Heart left ventricle (tissue), 16 donors: Measurements from ENCODE around the gene FHIP2A. TPM values are rescaled to one million over a fixed set of nuclear protein-coding genes. Genes with fewer than 3 reads are reported as not detected.

Experiments
- ATAC-seq, 4 donors: fragments of 200-7000 bp; cut with Tn5 transposase; one replicate each; pipeline ENCODE4 v1.9.1; 2020 to 2022; ENCODE audit warnings: moderate library complexity in 4 of 4, mild to moderate bottlenecking in 3 of 4, moderate number of reproducible peaks in 1 of 4
- DNase-seq, 5 donors: peaks; one replicate each; pipeline ENCODE4 v3.0.0-alpha.2; 2020
- H3K27ac ChIP-seq, 12 donors: fragments of 200-600 bp; sonication (generic) in 4 of 12; one replicate each; pipeline versions ENCODE4 v1.5.0 to v1.8.0; 2016 to 2022; ENCODE audit warnings: mild to moderate bottlenecking in 2 of 12
- H3K27me3 ChIP-seq, 9 donors: fragments of 200-600 bp; sonication (generic) in 2 of 9; one replicate each; pipeline versions ENCODE4 v1.5.1 to v1.8.0; 2016 to 2022; ENCODE audit warnings: mild to moderate bottlenecking in 3 of 9
- H3K36me3 ChIP-seq, 9 donors: fragments of 200-600 bp; sonication (generic) in 2 of 9; one replicate each; pipeline versions ENCODE4 v1.5.0 to v1.8.0; 2018 to 2022; ENCODE audit warnings: mild to moderate bottlenecking in 2 of 9
- H3K4me1 ChIP-seq, 12 donors: fragments of 200-600 bp; sonication (generic) in 4 of 12; one replicate each; pipeline versions ENCODE4 v1.5.0 to v1.8.0; 2016 to 2022; ENCODE audit warnings: mild to moderate bottlenecking in 3 of 12
- H3K4me3 ChIP-seq, 12 donors: fragments of 200-600 bp; sonication (generic) in 4 of 12; one replicate each; pipeline versions ENCODE4 v1.5.0 to v1.8.0; 2017 to 2022; ENCODE audit warnings: mild to moderate bottlenecking in 9 of 12, moderate library complexity in 4 of 12
- H3K9me3 ChIP-seq, 12 donors: fragments of 200-600 bp; sonication (generic) in 4 of 12; one replicate each; pipeline versions ENCODE4 v1.5.0 to v1.8.0; 2016 to 2022; ENCODE audit warnings: mild to moderate bottlenecking in 1 of 12
- CTCF ChIP-seq, 12 donors: fragments of 200-600 bp; sonication (generic) in 4 of 12; IDR thresholded peaks; one replicate each; pipeline versions ENCODE4 v1.5.0 to v1.8.0; 2018 to 2022; ENCODE audit warnings: antibody characterized with exemption in 12 of 12, mild to moderate bottlenecking in 5 of 12
- POLR2A ChIP-seq, 2 donors: fragments of 450-650 bp; IDR thresholded peaks; one replicate each; pipeline ENCODE4 v1.6.1; 2017; ENCODE audit warnings: antibody characterized with exemption in 2 of 2, mild to moderate bottlenecking in 2 of 2, moderate library complexity in 2 of 2
- WGBS, 4 donors: extraction: QIAGEN DNeasy Blood & Tissue Kit in 2 of 4; methylation state at CpG; one replicate each; pipeline versions ENCODE4 v1.1.5 to v1.1.7; 2013 to 2018; 5-methylcytosine and 5-hydroxymethylcytosine counted together
- intact Hi-C, 10 donors: fragments of 100-400 bp; cut with DNase I; formaldehyde crosslinking; loops; one replicate each; pipeline versions ENCODE4 v1.11.1 to v1.14.2; 2022
- polyA plus RNA-seq, 2 donors: library from polyadenylated mRNA; stranded (reverse); fragments of 200-250 nt; gene quantifications; one replicate each; pipeline ENCODE4 v1.2.3, GENCODE V29; 2013
- total RNA-seq, 9 donors: library from RNA; depleted of rRNA in 2 of 9; stranded (reverse); fragments of >200 nt in 2 of 9; fragmentation: NEBNext Ultra II Directional in 3 of 9; extraction: Animal tissue kit (Norgen Biotek cat#: 25700) in 3 of 9; gene quantifications; one replicate each; pipeline versions ENCODE4 v1.1.0 to v1.2.4, GENCODE V29; 2016 to 2023
- donor health status: ischemic (EF 13 %, LVEDD 7.1; RV severe dilation, severe dysfunction).
- donor health status: healthy with polysubstance abuse.
- donor health status: DM: no; HTN: yes; CAD: no.
- donor health status: DM: no; HTN: no; CAD: no.
- donor health status: ischemic (EF 25% LVEDD 6.9; RV normal size, moderate dysfunction).
- donor health status: ischemic (EF 25% LVEDD 5.7; RV mildly dilated, moderate dysfunction).
- donor health status: healthy.
- donor health status: DM: yes; HTN: yes; CAD: no.
- donor health status: ischemic (EF 35%, LVEDD 5.7; RV mildly dilated, moderate dysfunction).
- donor health status: nonischemic (EF 11% LVEDD 7.7; RV severe dilation, severe dysfunction).
- donor health status: DM: yes; HTN: yes; CAD: no.
- donor health status: PGD.
- donor health status: ischemic (EF 29% LVEDD 5.4; RV normal size, mild dysfunction).
- donor health status: nonischemic (EF 23%, LVEDD 6.1; RV moderate dilation, normal function).

FHIP2A gene
- total and polyA plus RNA-seq, 11 donors = 4.8 to 34.9 (median 27.8) TPM

GRCh38 chr10:114808982-114809381, 12.6 kb upstream of the FHIP2A start:
- Histone ChIP-seq H3K4me3 (no peak overlapping the region), H3K4me1 (no peaks in the 10 kb centered on the region), H3K27ac (no peak overlapping the region), H3K36me3 (no peaks in the 10 kb centered on the region), H3K9me3 (peaks cover 0 to 5% (median 0%) of the 10 kb centered on the region in 12 donors), H3K27me3 (no peaks in the 10 kb centered on the region)
- WGBS, 4 donors = 95 to 99% (median 97%) methylated on average over 2 of the region's 2 CpGs
- ATAC-seq = no peak
- intact Hi-C loops = loop anchor here in 1 of 10 donors (10.0 kb wide), 1 partner anchor 504 kb away; no protein-coding TSS in a partner anchor
- TF ChIP-seq CTCF (IDR thresholded peaks at IDR 0.05) (no peak), POLR2A (IDR thresholded peaks at IDR 0.05) (no peak)
- DNase-seq = no peak

- intact Hi-C loops = loop anchor here in 1 of 10 donors (10.0 kb wide), 1 partner anchor 506 kb away; no protein-coding TSS in a partner anchor
- H3K27me3 ChIP-seq = no peaks in the 10 kb centered on the region
- H3K36me3 ChIP-seq = no peaks in the 10 kb centered on the region
- DNase-seq (no peak), ATAC-seq (no peak)
- H3K4me3 ChIP-seq = no peak overlapping the region
- 72 to 87% (median 77%) methylated on average over 1 of the region's 1 CpG for WGBS, 4 donors
- no peak for TF ChIP-seq CTCF (IDR thresholded peaks at IDR 0.05)
- no peak for TF ChIP-seq POLR2A (IDR thresholded peaks at IDR 0.05)
- peaks cover 0 to 5% (median 0%) of the 10 kb centered on the region in 12 donors for H3K9me3 ChIP-seq
- H3K27ac ChIP-seq = no peak overlapping the region
- H3K4me1 ChIP-seq = no peaks in the 10 kb centered on the region
These were observed 10.7 kb upstream of the FHIP2A start for GRCh38 chr10:114810926-114811325.

GRCh38 chr10:114811862-114812261, 9.7 kb upstream of the FHIP2A start:
- no peaks in the 10 kb centered on the region for H3K27me3 ChIP-seq
- no peaks in the 10 kb centered on the region for H3K36me3 ChIP-seq
- DNase-seq (no peak), ATAC-seq (no peak)
- no peaks in the 10 kb centered on the region for H3K4me1 ChIP-seq
- H3K27ac ChIP-seq = no peak overlapping the region
- peaks cover 0 to 5% (median 0%) of the 10 kb centered on the region in 12 donors for H3K9me3 ChIP-seq
- WGBS, 4 donors = 64 to 90% (median 87%) methylated on average over 1 of the region's 1 CpG
- H3K4me3 ChIP-seq = no peak overlapping the region
- intact Hi-C loops = loop anchor here in 1 of 10 donors (10.0 kb wide), 1 partner anchor 507 kb away; no protein-coding TSS in a partner anchor
- TF ChIP-seq POLR2A (IDR thresholded peaks at IDR 0.05) (no peak), CTCF (IDR thresholded peaks at IDR 0.05) (no peak)

GRCh38 chr10:114815791-114816190, 5.8 kb upstream of the FHIP2A start:
- intact Hi-C loops = loop anchor here in 1 of 10 donors (10.0 kb wide), 1 partner anchor 511 kb away; no protein-coding TSS in a partner anchor
- 88 to 98% (median 96%) methylated on average over 1 of the region's 1 CpG for WGBS, 4 donors
- ATAC-seq = no peak
- Histone ChIP-seq H3K9me3 (no peaks in the 10 kb centered on the region), H3K4me3 (no peak overlapping the region), H3K27me3 (no peaks in the 10 kb centered on the region), H3K27ac (no peak overlapping the region), H3K4me1 (peaks cover 0 to 1% (median 0%) of the 10 kb centered on the region in 12 donors), H3K36me3 (no peaks in the 10 kb centered on the region)
- TF ChIP-seq POLR2A (IDR thresholded peaks at IDR 0.05) (no peak), CTCF (IDR thresholded peaks at IDR 0.05) (no peak)
- no peak for DNase-seq
